ENCODE results near the gene PLEKHA8.

DNA sequence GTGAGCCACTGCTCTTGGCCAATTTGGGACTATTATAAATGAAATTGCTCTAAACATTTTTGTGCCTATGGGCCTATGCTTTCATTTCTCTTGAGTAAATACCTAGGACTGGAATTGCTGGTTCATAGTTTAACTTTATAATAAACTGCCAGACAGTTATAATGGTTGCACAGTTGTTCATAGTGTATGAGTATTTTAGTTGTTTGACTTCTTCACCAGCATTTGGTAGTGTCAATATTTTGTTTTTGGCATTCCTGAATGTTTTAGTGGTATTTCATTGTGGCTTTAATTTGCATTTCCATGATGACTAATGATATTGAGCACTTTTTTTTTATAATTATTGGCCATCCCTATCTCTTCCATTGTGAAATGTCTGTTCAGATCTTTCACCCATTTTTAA is 29.5 kb downstream of the PLEKHA8 start:
- no peak for TF ChIP-seq FOSL1 (IDR thresholded peaks at IDR 0.05; ENCODE audit: insufficient read depth, low read depth, low read length)
- no peak for TF ChIP-seq TAF1 (IDR thresholded peaks at IDR 0.05; ENCODE audit: low read depth, low read length)
- no peak for TF ChIP-seq EGR1 (IDR thresholded peaks at IDR 0.05; ENCODE audit: borderline replicate concordance, low read depth, low read length)
- no peak for TF ChIP-seq SIN3A (conservative IDR thresholded peaks at IDR 0.05 in 1 of 2, IDR thresholded peaks at IDR 0.05 in 1 of 2; ENCODE audit: low read depth in 1 of 2, low read length in 2 of 2)
- no peak for TF ChIP-seq EZH2 (IDR thresholded peaks at IDR 0.05; ENCODE audit: low read depth, low read length, severe bottlenecking)
- TF ChIP-seq, protein P1, sequence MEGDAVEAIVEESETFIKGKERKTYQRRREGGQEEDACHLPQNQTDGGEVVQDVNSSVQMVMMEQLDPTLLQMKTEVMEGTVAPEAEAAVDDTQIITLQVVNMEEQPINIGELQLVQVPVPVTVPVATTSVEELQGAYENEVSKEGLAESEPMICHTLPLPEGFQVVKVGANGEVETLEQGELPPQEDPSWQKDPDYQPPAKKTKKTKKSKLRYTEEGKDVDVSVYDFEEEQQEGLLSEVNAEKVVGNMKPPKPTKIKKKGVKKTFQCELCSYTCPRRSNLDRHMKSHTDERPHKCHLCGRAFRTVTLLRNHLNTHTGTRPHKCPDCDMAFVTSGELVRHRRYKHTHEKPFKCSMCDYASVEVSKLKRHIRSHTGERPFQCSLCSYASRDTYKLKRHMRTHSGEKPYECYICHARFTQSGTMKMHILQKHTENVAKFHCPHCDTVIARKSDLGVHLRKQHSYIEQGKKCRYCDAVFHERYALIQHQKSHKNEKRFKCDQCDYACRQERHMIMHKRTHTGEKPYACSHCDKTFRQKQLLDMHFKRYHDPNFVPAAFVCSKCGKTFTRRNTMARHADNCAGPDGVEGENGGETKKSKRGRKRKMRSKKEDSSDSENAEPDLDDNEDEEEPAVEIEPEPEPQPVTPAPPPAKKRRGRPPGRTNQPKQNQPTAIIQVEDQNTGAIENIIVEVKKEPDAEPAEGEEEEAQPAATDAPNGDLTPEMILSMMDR (IDR thresholded peaks at IDR 0.05; ENCODE audit: control extremely low read depth in 1 of 3, insufficient read depth in 1 of 3, low read depth in 1 of 3, low read length in 3 of 3) = no peak
- no peak for TF ChIP-seq ZNF274 (IDR thresholded peaks at IDR 0.05; ENCODE audit: borderline replicate concordance, extremely low read depth, low read length)
- no peak for TF ChIP-seq SIX5 (IDR thresholded peaks at IDR 0.05; ENCODE audit: low read depth, low read length)
- TF ChIP-seq MAX (IDR thresholded peaks at IDR 0.05) = no peak
- TF ChIP-seq GABPA (IDR thresholded peaks at IDR 0.05; ENCODE audit: borderline replicate concordance, insufficient read depth, low read length) = no peak
- no peak for TF ChIP-seq POLR2A (IDR thresholded peaks at IDR 0.05; ENCODE audit: control extremely low read depth in 1 of 2, low read depth in 2 of 2, low read length in 2 of 2)
- TF ChIP-seq CEBPB (IDR thresholded peaks at IDR 0.05; ENCODE audit: low read depth, low read length) = no peak
